HepG2 (cell line): ENCODE data around the gene EMILIN1. TPM values are rescaled to one million over a fixed set of nuclear protein-coding genes. Genes with fewer than 3 reads are reported as not detected.

ENCODE experiments used
- BRF2 ChIP-seq: sonication (generic); formaldehyde crosslinking; IDR thresholded peaks from 2 replicates; pipeline ENCODE4 v1.8.1; 2022; ENCODE audit warnings: mild to moderate bottlenecking, missing genetic modification reagents
- EED ChIP-seq: sonication (generic); formaldehyde crosslinking; IDR thresholded peaks from 2 replicates; pipeline ENCODE4 v1.5.0; 2020; ENCODE audit warnings: mild to moderate bottlenecking, missing genetic modification reagents
- ETV5 ChIP-seq: IDR thresholded peaks from 2 replicates; pipeline ENCODE4 v1.6.1; 2018; ENCODE audit warnings: missing biosample characterization, missing genetic modification reagents, inconsistent platforms, borderline replicate concordance
- FOSL2 ChIP-seq: sonication (generic); formaldehyde crosslinking; IDR thresholded peaks from 2 replicates; pipeline ENCODE4 v1.4.0; 2020; ENCODE audit warnings: missing genetic modification reagents
- GABPB1 ChIP-seq: IDR thresholded peaks from 2 replicates; pipeline ENCODE4 v1.6.1; 2016; ENCODE audit warnings: mild to moderate bottlenecking, missing genetic modification reagents, moderate library complexity, missing compliant biosample characterization
- HMGXB3 ChIP-seq: sonication (generic); formaldehyde crosslinking; IDR thresholded peaks from 2 replicates; pipeline ENCODE4 v1.4.0; 2020; ENCODE audit warnings: missing genetic modification reagents, borderline replicate concordance
- MAFF ChIP-seq: IDR thresholded peaks from 2 replicates; pipeline ENCODE4 v1.6.1; 2011; ENCODE audit warnings: low read depth, low read length, improper control_type of control experiment
- MXD1 ChIP-seq: sonication (generic); formaldehyde crosslinking; IDR thresholded peaks from 2 replicates; pipeline ENCODE4 v1.4.0; 2020; ENCODE audit warnings: mild to moderate bottlenecking, missing genetic modification reagents
- NBN ChIP-seq: fragments of 450-650 bp; conservative IDR thresholded peaks from 2 replicates; pipeline ENCODE4 v1.6.1; 2017
- PRMT3 ChIP-seq: sonication (generic); formaldehyde crosslinking; IDR thresholded peaks from 2 replicates; pipeline ENCODE4 v1.8.1; 2022; ENCODE audit warnings: low read depth, mild to moderate bottlenecking, moderate library complexity, missing genetic modification reagents, borderline replicate concordance
- SETDB1 ChIP-seq: sonication (generic); formaldehyde crosslinking; IDR thresholded peaks from 2 replicates; pipeline ENCODE4 v1.5.1; 2020; ENCODE audit warnings: missing genetic modification reagents, mild to moderate bottlenecking, borderline replicate concordance
- SP140L ChIP-seq: sonication (generic); formaldehyde crosslinking; IDR thresholded peaks from 2 replicates; pipeline ENCODE4 v1.4.0; 2020; ENCODE audit warnings: missing genetic modification reagents, borderline replicate concordance
- SRSF4 ChIP-seq: fragments of 200-400 bp; formaldehyde crosslinking; IDR thresholded peaks from one replicate; pipeline ENCODE4 v1.6.1; 2018; ENCODE audit warnings: mild to moderate bottlenecking, low read depth, low read length, moderate library complexity; ENCODE audit not compliant: poor library complexity, severe bottlenecking
- TGIF2 ChIP-seq: IDR thresholded peaks from 2 replicates; pipeline ENCODE4 v1.6.1; 2016; ENCODE audit warnings: control low read depth, missing compliant biosample characterization
- THAP8 ChIP-seq: sonication (generic); formaldehyde crosslinking; IDR thresholded peaks from 2 replicates; pipeline ENCODE4 v1.5.1; 2020; ENCODE audit warnings: missing genetic modification reagents, mild to moderate bottlenecking, borderline replicate concordance
- ZBTB8A ChIP-seq: sonication (generic); formaldehyde crosslinking; IDR thresholded peaks from 2 replicates; pipeline ENCODE4 v1.4.0; 2020; ENCODE audit warnings: mild to moderate bottlenecking, low read depth, missing genetic modification reagents, borderline replicate concordance
- ZNF180 ChIP-seq: sonication (generic); formaldehyde crosslinking; IDR thresholded peaks from 2 replicates; pipeline ENCODE4 v1.4.0; 2020; ENCODE audit warnings: low read depth, missing genetic modification reagents, borderline replicate concordance
- ZNF432 ChIP-seq: sonication (generic); formaldehyde crosslinking; IDR thresholded peaks from 2 replicates; pipeline ENCODE4 v1.5.0; 2020; ENCODE audit warnings: missing genetic modification reagents, mild to moderate bottlenecking, borderline replicate concordance
- ZNF468 ChIP-seq: sonication (generic); formaldehyde crosslinking; IDR thresholded peaks from 2 replicates; pipeline ENCODE4 v1.8.0; 2022; ENCODE audit warnings: mild to moderate bottlenecking, moderate library complexity, missing genetic modification reagents
- ZNF564 ChIP-seq: sonication (generic); formaldehyde crosslinking; IDR thresholded peaks from 2 replicates; pipeline ENCODE4 v1.8.1; 2023; ENCODE audit warnings: mild to moderate bottlenecking, missing genetic modification reagents
- ZNF704 ChIP-seq: sonication (generic); formaldehyde crosslinking; IDR thresholded peaks from 2 replicates; pipeline ENCODE4 v1.8.1; 2023; ENCODE audit warnings: mild to moderate bottlenecking, inconsistent platforms, moderate library complexity, missing genetic modification reagents, borderline replicate concordance
- polyA plus RNA-seq, 8 experiments: library from polyadenylated mRNA; depleted of rRNA in 3 of 8; stranded (reverse) in 7 of 8; unstranded in 1 of 8; fragments of >200 nt; fragmentation: Illumina TruSeq in 4 of 8; extraction: Trizol in 4 of 8; gene quantifications; 2 replicates each; pipeline versions ENCODE4 v1.2.1 to v1.2.3, GENCODE V29; 2011 to 2016; ENCODE audit warnings: low read depth in 4 of 8, missing spikeins in 1 of 8, mixed read lengths in 1 of 8; ENCODE audit not compliant: insufficient read depth in 1 of 8
- total RNA-seq, 5 experiments: library from RNA; depleted of rRNA; stranded (reverse); fragments of >200 nt; fragmentation: Illumina TruSeq; extraction: Trizol; gene quantifications; 2 replicates each; pipeline ENCODE4 v1.2.3, GENCODE V29; 2016; ENCODE audit warnings: low read depth in 1 of 5

EMILIN1 gene
- total and polyA plus RNA-seq, 2 of the 13 experiments (the other 11 are each of a cell fraction or from before 2014, with no cell fraction given) = 8.1 to 9.7 TPM

GRCh38 chr2:27092696-27093429 is 14.4 kb downstream of the EMILIN1 start (continued):
- TF ChIP-seq SP140L (CRISPR knock-in tag) = no peak
- TF ChIP-seq ZNF468 (CRISPR knock-in tag) = no peak
- TF ChIP-seq THAP8 (CRISPR knock-in tag) = peak; percentile 11; the same call in 1 of the 2 replicates
- TF ChIP-seq GABPB1 (CRISPR knock-in tag) = peak; percentile 67
- TF ChIP-seq EED (CRISPR knock-in tag) = peak; percentile 6; the same call in 1 of the 2 replicates
- 0 out of 2 replicates have a peak, but pooled peaks have one; percentile 5 for TF ChIP-seq SETDB1 (CRISPR knock-in tag)
- no peak for TF ChIP-seq HMGXB3
- no peak for TF ChIP-seq ZNF704 (CRISPR knock-in tag)
- TF ChIP-seq SRSF4 = no peak
- TF ChIP-seq ZBTB8A (CRISPR knock-in tag) = no peak; the same call in 1 of the 2 replicates
- TF ChIP-seq NBN = no peak
- TF ChIP-seq ZNF432 (CRISPR knock-in tag) = 0 out of 2 replicates have a peak, but pooled peaks have one; percentile 70
- TF ChIP-seq BRF2 (CRISPR knock-in tag) = no peak
- peak; percentile 52; the same call in 1 of the 2 replicates for TF ChIP-seq ETV5 (CRISPR knock-in tag)
- TF ChIP-seq FOSL2 (CRISPR knock-in tag) = peak; percentile 74
- TF ChIP-seq MAFF = peak; percentile 86
- peak; percentile 91 for TF ChIP-seq ZNF564 (CRISPR knock-in tag)
- peak; percentile 86 for TF ChIP-seq TGIF2
- TF ChIP-seq PRMT3 (CRISPR knock-in tag) = peak; percentile 63; the same call in 1 of the 2 replicates
- TF ChIP-seq MXD1 = peak; percentile 75
- no peak for TF ChIP-seq ZNF180 (CRISPR knock-in tag)
